PFSK-1 (cell line): ENCODE data around the gene LIX1.

Experiments
- FOXP2 ChIP-seq: optimal IDR thresholded peaks from 2 replicates; pipeline ENCODE3; 2011; ENCODE audit warnings: borderline replicate concordance, control low read depth, inconsistent platforms; ENCODE audit not compliant: insufficient read depth; ENCODE audit errors: extremely low read length, extremely low read depth
- POLR2AphosphoS5 ChIP-seq: IDR thresholded peaks from 2 replicates; pipeline ENCODE4 v1.6.1; 2012; ENCODE audit warnings: low read depth, mild to moderate bottlenecking, control low read depth, low read length, moderate library complexity
- REST ChIP-seq, 2 experiments: IDR thresholded peaks; 2 replicates each; pipeline versions ENCODE4 v1.6.1 to v1.8.0; 2011 to 2012; ENCODE audit warnings: low read depth in 2 of 2, low read length in 2 of 2, control low read depth in 1 of 2, inconsistent platforms in 1 of 2, mild to moderate bottlenecking in 1 of 2, moderate library complexity in 1 of 2; ENCODE audit not compliant: insufficient read depth in 1 of 2
- SIN3A ChIP-seq: IDR thresholded peaks from 2 replicates; pipeline ENCODE4 v1.6.1; 2012; ENCODE audit warnings: mild to moderate bottlenecking, low read length, moderate library complexity, borderline replicate concordance; ENCODE audit not compliant: insufficient read depth
- TAF1 ChIP-seq: IDR thresholded peaks from 2 replicates; pipeline ENCODE4 v1.6.1; 2012; ENCODE audit warnings: low read length, control low read depth, borderline replicate concordance; ENCODE audit not compliant: insufficient read depth

Gene LIX1

DNA sequence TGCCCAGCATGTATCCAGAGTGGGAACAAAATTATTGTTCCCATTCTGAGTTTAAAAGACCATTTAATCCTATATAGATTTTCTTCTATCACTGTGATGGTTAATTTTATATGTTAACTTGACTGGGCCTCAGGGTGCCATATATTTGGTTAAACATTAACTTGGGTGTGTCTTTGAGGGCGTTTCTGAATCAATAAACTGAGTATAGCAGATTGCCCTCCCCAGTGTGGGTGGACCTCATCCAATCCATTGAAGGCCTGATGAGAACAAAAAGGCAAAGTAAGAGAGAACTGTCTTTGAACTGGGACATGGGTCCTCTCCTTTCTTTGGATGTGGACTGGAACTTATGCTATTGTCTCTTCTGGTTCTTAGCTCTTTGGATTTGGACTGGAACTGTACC is 23.3 kb upstream of the LIX1 start:
- TF ChIP-seq FOXP2, result no peak
- no peak for TF ChIP-seq SIN3A
- no peak for TF ChIP-seq REST (IDR thresholded peaks at IDR 0.05; ENCODE audit: insufficient read depth in 1 of 2, low read depth in 2 of 2, low read length in 2 of 2)
- TF ChIP-seq TAF1, result no peak

- TF ChIP-seq SIN3A, result no peak
- no peak for TF ChIP-seq TAF1
- TF ChIP-seq POLR2AphosphoS5, result no peak
- TF ChIP-seq REST (IDR thresholded peaks at IDR 0.05; ENCODE audit: insufficient read depth in 1 of 2, low read depth in 2 of 2, low read length in 2 of 2), result no peak
- no peak for TF ChIP-seq FOXP2
Observed at GRCh38 chr5:97164846-97165245, 22.4 kb upstream of the LIX1 start.

DNA sequence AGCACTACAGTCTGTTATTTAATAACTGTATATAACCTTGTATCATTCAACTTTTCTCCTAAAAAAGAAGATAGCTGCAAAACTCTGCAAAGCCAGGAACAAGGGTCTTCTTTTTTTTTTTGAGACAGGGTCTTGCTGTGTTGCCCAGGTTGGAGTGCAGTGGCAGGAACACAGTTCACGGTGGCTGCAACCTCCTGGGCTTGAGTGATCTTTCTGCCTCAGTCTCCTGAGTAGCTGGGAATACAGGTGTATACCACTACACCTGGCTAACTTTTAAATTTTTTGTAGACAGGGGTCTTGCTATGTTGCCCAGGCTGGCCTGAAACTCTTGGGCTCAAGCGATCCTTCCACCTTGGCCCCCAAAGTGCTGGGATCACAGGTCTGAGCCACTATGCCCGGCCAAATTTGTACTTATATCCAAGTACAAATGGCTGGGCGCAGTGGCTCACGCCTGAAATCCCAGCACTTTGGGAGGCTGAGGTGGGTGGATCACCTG is 21.4 kb upstream of the LIX1 start:
- TF ChIP-seq FOXP2 (no peak), REST (IDR thresholded peaks at IDR 0.05; ENCODE audit: insufficient read depth in 1 of 2, low read depth in 2 of 2, low read length in 2 of 2) (no peak), SIN3A (no peak), TAF1 (no peak), POLR2AphosphoS5 (no peak)

DNA sequence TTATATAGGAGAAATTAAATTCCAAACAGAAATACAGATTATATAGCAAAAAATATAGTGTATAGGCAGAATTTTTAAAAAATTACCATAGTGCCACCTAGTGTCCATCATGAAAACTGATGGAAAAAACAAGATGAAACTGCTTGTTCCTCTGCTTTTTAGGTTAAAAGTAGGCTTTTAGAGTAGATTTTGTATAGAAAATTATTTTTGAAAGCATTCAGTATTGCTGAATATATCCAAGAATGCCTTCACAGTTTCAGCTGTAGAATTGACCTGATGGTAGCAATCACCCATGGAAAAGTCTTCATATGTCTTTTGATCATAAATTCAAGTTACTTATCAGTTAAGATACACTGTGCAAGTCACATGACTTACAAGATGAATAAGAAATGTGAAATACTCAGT is 21.0 kb upstream of the LIX1 start:
- no peak for TF ChIP-seq FOXP2
- TF ChIP-seq POLR2AphosphoS5, result no peak
- no peak for TF ChIP-seq TAF1

DNA sequence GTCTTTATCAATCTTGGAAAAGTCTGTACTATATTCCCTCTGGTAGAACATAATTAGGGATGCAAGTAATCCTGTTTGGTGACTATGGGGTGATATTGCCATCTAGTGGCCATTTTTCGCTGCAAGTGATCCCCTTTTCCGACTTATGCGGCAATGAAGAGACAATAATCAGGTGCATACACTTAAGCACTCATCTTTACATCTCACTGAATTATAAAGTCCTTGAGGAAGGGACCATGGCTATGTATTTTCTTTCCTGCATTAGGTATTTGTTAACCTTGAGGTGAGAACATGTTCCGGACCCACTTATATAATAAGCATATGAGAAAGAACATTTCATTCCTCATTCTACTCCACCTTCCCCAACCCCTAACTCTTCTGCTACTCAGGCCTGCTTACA is 19.6 kb upstream of the LIX1 start:
- no peak for TF ChIP-seq TAF1
- TF ChIP-seq FOXP2, result no peak
- no peak for TF ChIP-seq SIN3A
- TF ChIP-seq POLR2AphosphoS5, result no peak
- no peak for TF ChIP-seq REST (IDR thresholded peaks at IDR 0.05; ENCODE audit: insufficient read depth in 1 of 2, low read depth in 2 of 2, low read length in 2 of 2)

DNA sequence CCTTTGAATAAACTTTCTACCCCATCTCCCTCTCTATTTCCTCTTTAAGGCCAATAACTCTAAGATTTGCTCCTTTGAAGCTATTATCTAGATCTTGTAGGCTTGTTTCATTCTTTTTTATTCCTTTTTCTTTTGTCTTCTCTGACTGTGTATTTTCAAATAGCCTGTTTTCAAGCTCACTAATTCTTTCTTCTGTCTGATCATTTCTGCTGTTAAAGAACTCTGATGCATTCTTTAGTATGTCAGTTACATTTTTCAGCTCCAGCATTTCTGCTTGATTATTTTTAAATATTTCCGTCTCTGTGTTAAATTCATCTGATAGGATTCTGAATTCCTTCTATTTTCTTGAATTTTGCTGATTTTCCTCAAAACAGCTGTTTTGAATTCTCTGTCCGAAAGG is 15.3 kb upstream of the LIX1 start:
- TF ChIP-seq POLR2AphosphoS5 (no peak), SIN3A (no peak), TAF1 (no peak), FOXP2 (no peak), REST (IDR thresholded peaks at IDR 0.05; ENCODE audit: insufficient read depth in 1 of 2, low read depth in 2 of 2, low read length in 2 of 2) (no peak)
